HepG2 (cell line): ENCODE measurements around the gene RFXANK. TPM values are rescaled to one million over a fixed set of nuclear protein-coding genes. Genes with fewer than 3 reads are reported as not detected.

Experiments used
- ATAC-seq: fragments of 200-7000 bp; cut with Tn5 transposase; 3 replicates; pipeline ENCODE4 v1.9.1; 2020; ENCODE audit warnings: mild to moderate bottlenecking, moderate library complexity
- BruUV-seq: library from RNA; stranded (reverse); fragments of 400-500 nt; replicated peaks from 2 replicates; lab custom pipeline; 2021; lab: Mats Ljungman, UMichigan
- CTCF ChIA-PET: fragments of 300-600 bp; formaldehyde crosslinking; extraction: SDS; loops from one replicate; lab custom pipeline; 2021; ENCODE audit warnings: low total read pairs, inconsistent platforms, low intra/inter-chr PET ratio; lab: Yijun Ruan, JAX
- POLR2A ChIA-PET: fragments of 350-600 bp; sonication (Branson Sonifier 250); formaldehyde crosslinking; loops from one replicate; lab custom pipeline; 2020; ENCODE audit warnings: antibody characterized with exemption, inconsistent platforms; lab: Yijun Ruan, JAX
- DNase-seq: peaks from one replicate; pipeline ENCODE4 v3.0.0-alpha.2; 2015; ENCODE audit warnings: low spot score
- FAIRE-seq: peaks from 3 replicates; lab custom pipeline; 2011; peaks lifted over from hg19 to GRCh38; lab: Jason Lieb, UNC
- H2AFZ ChIP-seq: one replicate; pipeline ENCODE4 v1.6.1; 2011; ENCODE audit warnings: low read length, inconsistent platforms
- H3K27ac ChIP-seq: fragments of 300-600 bp; 3 replicates; pipeline ENCODE4 v1.8.0; 2011; ENCODE audit warnings: mixed run types, mild to moderate bottlenecking, mixed read lengths, low read length, inconsistent platforms; ENCODE audit not compliant: insufficient read depth; ENCODE audit errors: extremely low read length
- H3K27me3 ChIP-seq, 2 experiments: fragments of 200-600 bp in 1 of 2; 2 replicates in 1 of 2; 3 replicates in 1 of 2; pipeline versions ENCODE4 v1.6.0 to v1.8.0; 2011; ENCODE audit warnings: low read length in 2 of 2, mild to moderate bottlenecking in 2 of 2, moderate library complexity in 2 of 2, inconsistent platforms in 1 of 2; ENCODE audit not compliant: insufficient read depth in 2 of 2, control insufficient read depth in 1 of 2
- H3K36me3 ChIP-seq, 2 experiments: fragments of 200-600 bp in 1 of 2; replicated peaks in 1 of 2; 2 replicates in 1 of 2; 3 replicates in 1 of 2; pipeline versions ENCODE4 v1.5.1 to v1.8.0; 2011; ENCODE audit warnings: low read length in 2 of 2, inconsistent platforms in 1 of 2; ENCODE audit not compliant: insufficient read depth in 2 of 2, control insufficient read depth in 1 of 2
- H3K4me1 ChIP-seq: 2 replicates; pipeline ENCODE4 v1.5.1; 2012; ENCODE audit warnings: low read length, inconsistent platforms; ENCODE audit not compliant: insufficient read depth
- H3K4me2 ChIP-seq: 2 replicates; pipeline ENCODE4 v1.6.0; 2011; ENCODE audit warnings: low read depth, low read length, inconsistent platforms
- H3K4me3 ChIP-seq, 3 experiments: fragments of 200-600 bp in 1 of 3; sonication (generic), shearing (Covaris generic) in 1 of 3; replicated peaks in 1 of 3; 2 replicates each; pipeline ENCODE4 v1.5.1; 2011 to 2016; ENCODE audit warnings: low read length in 3 of 3, inconsistent platforms in 2 of 3, low read depth in 2 of 3, mild to moderate bottlenecking in 2 of 3, control low read depth in 1 of 3, mixed read lengths in 1 of 3; ENCODE audit not compliant: insufficient read depth in 1 of 3
- H3K79me2 ChIP-seq: one replicate; pipeline ENCODE4 v1.6.1; 2011; ENCODE audit warnings: low read length, inconsistent platforms; ENCODE audit not compliant: insufficient read depth
- H3K9ac ChIP-seq: 2 replicates; pipeline ENCODE4 v1.6.0; 2011; ENCODE audit warnings: mild to moderate bottlenecking, low read depth, low read length, inconsistent platforms; ENCODE audit not compliant: insufficient read depth
- H3K9me3 ChIP-seq: 2 replicates; pipeline ENCODE4 v1.5.1; 2012; ENCODE audit warnings: mild to moderate bottlenecking, low read length
- H4K20me1 ChIP-seq: 2 replicates; pipeline ENCODE4 v1.6.0; 2011; ENCODE audit warnings: inconsistent platforms, mild to moderate bottlenecking, low read length, moderate library complexity; ENCODE audit not compliant: insufficient read depth
- ATF7 ChIP-seq, 2 experiments: fragments of 450-650 bp in 1 of 2; sonication (generic) in 1 of 2; formaldehyde crosslinking in 1 of 2; IDR thresholded peaks; 2 replicates each; pipeline versions ENCODE4 v1.4.0 to v1.6.1; 2016 to 2020; ENCODE audit warnings: antibody characterized with exemption in 1 of 2, mild to moderate bottlenecking in 1 of 2, missing genetic modification reagents in 1 of 2
- HMGA1 ChIP-seq: sonication (generic); formaldehyde crosslinking; conservative IDR thresholded peaks from 2 replicates; pipeline ENCODE4 v1.4.0; 2020; ENCODE audit warnings: missing genetic modification reagents
- NFKBIZ ChIP-seq: IDR thresholded peaks from 2 replicates; pipeline ENCODE4 v1.6.1; 2018; ENCODE audit warnings: missing genetic modification reagents, missing compliant biosample characterization
- TOPORS ChIP-seq: sonication (generic); formaldehyde crosslinking; IDR thresholded peaks from 2 replicates; pipeline ENCODE4 v1.8.0; 2023; ENCODE audit warnings: mild to moderate bottlenecking, missing genetic modification reagents
- ZBTB8A ChIP-seq: sonication (generic); formaldehyde crosslinking; IDR thresholded peaks from 2 replicates; pipeline ENCODE4 v1.4.0; 2020; ENCODE audit warnings: mild to moderate bottlenecking, low read depth, missing genetic modification reagents, borderline replicate concordance
- ZNF33B ChIP-seq: sonication (generic); formaldehyde crosslinking; IDR thresholded peaks from 2 replicates; pipeline ENCODE4 v1.5.1; 2020; ENCODE audit warnings: mild to moderate bottlenecking, missing genetic modification reagents
- ZNF607 ChIP-seq: sonication (generic); formaldehyde crosslinking; IDR thresholded peaks from 2 replicates; pipeline ENCODE4 v1.5.1; 2020; ENCODE audit warnings: missing genetic modification reagents, mild to moderate bottlenecking, borderline replicate concordance
- ZNF703 ChIP-seq: sonication (generic); formaldehyde crosslinking; IDR thresholded peaks from 2 replicates; pipeline ENCODE4 v1.5.1; 2020; ENCODE audit warnings: missing genetic modification reagents, mild to moderate bottlenecking, moderate library complexity, borderline replicate concordance
- WGBS: methylation state at CpG from one replicate; pipeline ENCODE4 v1.1.6; 2017; ENCODE audit warnings: low lambda C conversion rate; 5-methylcytosine and 5-hydroxymethylcytosine counted together
- in situ Hi-C: cut with HindIII; loops from 2 replicates; pipeline ENCODE4 v1.10.0; 2017; ENCODE audit warnings: low pct_unique_long_range_greater_than_20kb; ENCODE audit not compliant: extremely low pct_ligation_motif_present
- intact Hi-C: fragments of 100-400 bp; cut with micrococcal nuclease; formaldehyde crosslinking; loops from one replicate; pipeline ENCODE4 v1.10.0; 2022; ENCODE audit not compliant: unreplicated experiment
- polyA plus RNA-seq, 8 experiments: library from polyadenylated mRNA; depleted of rRNA in 3 of 8; stranded (reverse) in 7 of 8; unstranded in 1 of 8; fragments of >200 nt; fragmentation: Illumina TruSeq in 4 of 8; extraction: Trizol in 4 of 8; gene quantifications; 2 replicates each; pipeline versions ENCODE4 v1.2.1 to v1.2.3, GENCODE V29; 2011 to 2016; ENCODE audit warnings: low read depth in 4 of 8, missing spikeins in 1 of 8, mixed read lengths in 1 of 8; ENCODE audit not compliant: insufficient read depth in 1 of 8
- total RNA-seq, 5 experiments: library from RNA; depleted of rRNA; stranded (reverse); fragments of >200 nt; fragmentation: Illumina TruSeq; extraction: Trizol; gene quantifications; 2 replicates each; pipeline ENCODE4 v1.2.3, GENCODE V29; 2016; ENCODE audit warnings: low read depth in 1 of 5
- TF ChIP-seq, protein P1 (sequence below): sonication (generic); formaldehyde crosslinking; conservative IDR thresholded peaks from 2 replicates; pipeline ENCODE4 v1.4.0; 2020; ENCODE audit warnings: missing genetic modification reagents

RFXANK gene
- total and polyA plus RNA-seq, 2 of the 13 experiments (the other 11 are each of a cell fraction or from before 2014, with no cell fraction given): 49.9 to 80.7 TPM

GRCh38 chr19:19224150-19224851, 32.2 kb downstream of the RFXANK start:
- DNase-seq (no peak), FAIRE-seq (no peak), ATAC-seq (no peak; the same call in 2 of the 3 replicates)
- H3K9me3 ChIP-seq: no peaks in the 10 kb centered on the region
- WGBS: 47% methylated on average over 17 of the region's 17 CpGs
- no peak overlapping the region for H3K9ac ChIP-seq
- no TSS peak for BruUV-seq
- H3K27me3 ChIP-seq: peaks cover 6 to 41% of the 10 kb centered on the region in 2 experiments
- peak overlapping the region in 2 of 3 experiments; percentile 45 to 64; a peak in 3 of 6 replicates for H3K4me3 ChIP-seq
- H3K4me1 ChIP-seq: peaks cover 32% of the 10 kb centered on the region
- CTCF ChIA-PET: interaction anchor here (1.0 to 1.8 kb wide), 2 partner anchors 21 to 38 kb away, joined by 4 to 16 read pairs; partner anchors contain the start of gene NR2C2AP
- H3K4me2 ChIP-seq: peak overlapping the region; percentile 64
- no peaks in the 10 kb centered on the region for H3K36me3 ChIP-seq
- H3K27ac ChIP-seq: no peak overlapping the region
- in situ Hi-C loops (no loop called here), intact Hi-C loops (no loop called here)
- TF ChIP-seq ZBTB8A (CRISPR knock-in tag) (no peak), ZNF607 (CRISPR knock-in tag) (no peak), TOPORS (CRISPR knock-in tag) (0 out of 2 replicates have a peak, but pooled peaks have one; percentile 53)
- no peak overlapping the region for H2AFZ ChIP-seq
- no peaks in the 10 kb centered on the region for H4K20me1 ChIP-seq
- POLR2A ChIA-PET: interaction anchor here (1.1 to 2.2 kb wide), 3 partner anchors 9 to 32 kb away, joined by 3 to 9 read pairs (median 8); partner anchors contain the start of genes BORCS8, NR2C2AP and RFXANK
- no peaks in the 10 kb centered on the region for H3K79me2 ChIP-seq

DNA sequence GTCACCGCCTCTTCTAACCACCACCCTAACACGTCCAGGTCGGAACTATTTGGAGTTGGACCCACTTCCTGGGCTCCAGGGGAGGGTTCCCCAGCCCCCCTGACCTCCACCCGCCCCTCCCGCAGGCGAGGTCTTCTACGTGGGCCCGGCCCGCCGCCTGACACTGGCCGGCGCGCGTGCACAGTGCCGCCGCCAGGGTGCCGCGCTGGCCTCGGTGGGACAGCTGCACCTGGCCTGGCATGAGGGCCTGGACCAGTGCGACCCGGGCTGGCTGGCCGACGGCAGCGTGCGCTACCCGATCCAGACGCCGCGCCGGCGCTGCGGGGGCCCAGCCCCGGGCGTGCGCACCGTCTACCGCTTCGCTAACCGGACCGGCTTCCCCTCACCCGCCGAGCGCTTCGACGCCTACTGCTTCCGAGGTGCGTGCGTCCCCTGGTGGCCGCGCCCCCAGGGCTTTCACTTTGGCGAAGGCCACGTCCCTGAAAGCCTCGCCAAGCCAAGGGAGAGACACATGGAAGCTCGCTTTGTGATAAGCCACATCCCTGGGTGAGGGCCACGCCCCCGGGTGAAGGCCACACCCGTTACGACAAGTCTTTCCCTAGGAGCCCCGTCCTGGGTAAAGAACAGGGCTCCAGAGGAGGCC, 32.9 kb downstream of the RFXANK start:
- no peak overlapping the region for H3K9ac ChIP-seq
- no peak for TF ChIP-seq ZNF703 (CRISPR knock-in tag)
- TF ChIP-seq ATF7 (IDR thresholded peaks at IDR 0.05): no peak
- no peak for TF ChIP-seq ATF7 (CRISPR knock-in tag; IDR thresholded peaks at IDR 0.05)
- TF ChIP-seq ZNF33B: no peak
- TF ChIP-seq, protein P1, sequence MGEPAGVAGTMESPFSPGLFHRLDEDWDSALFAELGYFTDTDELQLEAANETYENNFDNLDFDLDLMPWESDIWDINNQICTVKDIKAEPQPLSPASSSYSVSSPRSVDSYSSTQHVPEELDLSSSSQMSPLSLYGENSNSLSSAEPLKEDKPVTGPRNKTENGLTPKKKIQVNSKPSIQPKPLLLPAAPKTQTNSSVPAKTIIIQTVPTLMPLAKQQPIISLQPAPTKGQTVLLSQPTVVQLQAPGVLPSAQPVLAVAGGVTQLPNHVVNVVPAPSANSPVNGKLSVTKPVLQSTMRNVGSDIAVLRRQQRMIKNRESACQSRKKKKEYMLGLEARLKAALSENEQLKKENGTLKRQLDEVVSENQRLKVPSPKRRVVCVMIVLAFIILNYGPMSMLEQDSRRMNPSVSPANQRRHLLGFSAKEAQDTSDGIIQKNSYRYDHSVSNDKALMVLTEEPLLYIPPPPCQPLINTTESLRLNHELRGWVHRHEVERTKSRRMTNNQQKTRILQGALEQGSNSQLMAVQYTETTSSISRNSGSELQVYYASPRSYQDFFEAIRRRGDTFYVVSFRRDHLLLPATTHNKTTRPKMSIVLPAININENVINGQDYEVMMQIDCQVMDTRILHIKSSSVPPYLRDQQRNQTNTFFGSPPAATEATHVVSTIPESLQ (CRISPR knock-in tag): no peak
- TF ChIP-seq HMGA1 (CRISPR knock-in tag): no peak
- TF ChIP-seq NFKBIZ (CRISPR knock-in tag): no peak

More for the DNA sequence above, 32.9 kb downstream of the RFXANK start:
- Histone ChIP-seq H4K20me1 (no peaks in the 10 kb centered on the region), H3K9me3 (no peaks in the 10 kb centered on the region), H3K4me3 (peak overlapping the region in 2 of 3 experiments; percentile 45 to 64; a peak in 4 of 6 replicates), H3K79me2 (no peaks in the 10 kb centered on the region), H3K27me3 (peaks cover 6 to 44% of the 10 kb centered on the region in 2 experiments), H3K4me2 (peak overlapping the region; percentile 64), H3K36me3 (no peaks in the 10 kb centered on the region), H3K27ac (no peak overlapping the region), H2AFZ (no peak overlapping the region), H3K4me1 (peaks cover 32% of the 10 kb centered on the region)
- in situ Hi-C loops (no loop called here), intact Hi-C loops (loop anchor here (1.0 to 5.0 kb wide), 2 partner anchors 39 to 47 kb away; partner anchors contain the start of gene TM6SF2)
- ATAC-seq: peak; percentile 89
- WGBS: 0% methylated on average over 3 of the region's 59 CpGs
- DNase-seq: peak; percentile 78
- ChIA-PET CTCF (interaction anchor here (1.0 to 1.8 kb wide), 2 partner anchors 22 to 39 kb away, joined by 4 to 16 read pairs; partner anchors contain the start of gene NR2C2AP), POLR2A (interaction anchor here (1.1 to 2.2 kb wide), 3 partner anchors 10 to 32 kb away, joined by 3 to 9 read pairs (median 8); partner anchors contain the start of genes BORCS8, NR2C2AP and RFXANK)
- no TSS peak for BruUV-seq
- FAIRE-seq: no peak
